HG02938 (cell line): ENCODE measurements around the gene INS.

Experiments used
- ATAC-seq: cut with Tn5 transposase; IDR thresholded peaks from one replicate; pipeline ENCODE4 v1.9.1; 2021; ENCODE audit warnings: mild to moderate bottlenecking, moderate library complexity; ENCODE audit not compliant: unreplicated experiment

INS gene

DNA sequence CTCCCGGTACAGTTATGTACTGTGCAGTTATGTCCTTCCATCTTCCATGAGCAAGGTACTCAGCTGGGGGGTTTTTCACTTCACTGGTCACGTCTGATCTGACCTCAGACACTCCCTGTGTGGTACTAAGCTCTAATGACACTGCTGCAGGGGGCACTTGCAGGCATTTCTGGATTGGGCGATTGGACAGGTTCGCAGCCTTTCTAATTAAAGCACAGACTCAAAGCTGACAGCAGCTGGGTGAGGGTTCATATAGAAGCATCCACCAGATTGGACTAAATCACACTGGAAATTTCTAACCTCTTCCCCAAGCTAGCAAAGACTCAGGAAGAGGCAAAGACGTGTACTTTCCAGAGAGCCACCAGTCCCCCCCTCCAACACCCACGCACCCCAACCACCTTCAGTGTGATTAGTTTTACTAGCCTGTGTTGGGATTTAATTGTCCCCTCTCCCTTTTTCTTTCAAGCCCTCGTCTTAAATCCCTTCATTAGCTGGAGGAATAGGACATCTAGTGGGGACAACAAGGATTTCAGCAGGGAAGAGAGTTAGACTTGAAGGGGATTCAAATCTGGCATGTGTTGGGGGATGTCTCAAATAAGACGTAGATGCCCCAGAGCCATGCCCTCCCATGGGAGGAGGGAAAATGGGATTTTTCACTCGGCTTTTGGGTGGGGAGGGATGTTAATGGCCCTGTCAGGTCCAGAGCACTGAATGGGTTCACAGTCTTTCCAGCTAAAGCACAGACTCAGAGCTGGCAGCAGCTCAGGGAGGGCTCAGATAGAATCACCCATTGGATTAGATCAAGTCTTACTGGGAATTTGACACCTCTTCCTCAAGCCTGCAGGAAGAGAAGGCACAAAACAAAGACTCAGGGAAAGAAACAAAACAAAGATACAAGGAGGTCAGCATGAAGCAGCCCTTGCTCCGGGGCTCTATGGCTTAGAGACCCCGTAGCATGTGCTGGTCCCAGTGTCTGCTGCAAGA, 10.9 kb downstream of the INS start:
- ATAC-seq: no peak

DNA sequence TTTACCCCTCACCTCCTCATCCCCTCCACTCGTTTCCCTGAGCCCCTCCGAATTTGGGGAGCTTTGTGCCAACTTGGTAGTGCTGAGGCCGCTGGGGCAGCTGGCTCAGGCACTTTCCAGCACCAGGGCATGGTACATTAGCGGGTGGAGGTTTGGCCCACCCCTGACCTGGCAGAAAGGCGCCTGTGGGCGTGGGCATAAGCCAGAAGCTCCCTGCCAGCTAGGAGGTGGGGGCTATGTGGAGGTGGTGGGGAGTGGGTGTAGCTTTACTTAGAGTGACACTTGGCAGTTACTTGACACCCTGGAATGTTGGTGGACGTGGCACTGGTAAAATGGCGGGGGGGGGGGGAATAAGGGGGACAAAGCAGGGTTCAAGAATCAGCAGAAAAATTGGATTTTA, 11.5 kb downstream of the INS start:
- ATAC-seq: no peak

DNA sequence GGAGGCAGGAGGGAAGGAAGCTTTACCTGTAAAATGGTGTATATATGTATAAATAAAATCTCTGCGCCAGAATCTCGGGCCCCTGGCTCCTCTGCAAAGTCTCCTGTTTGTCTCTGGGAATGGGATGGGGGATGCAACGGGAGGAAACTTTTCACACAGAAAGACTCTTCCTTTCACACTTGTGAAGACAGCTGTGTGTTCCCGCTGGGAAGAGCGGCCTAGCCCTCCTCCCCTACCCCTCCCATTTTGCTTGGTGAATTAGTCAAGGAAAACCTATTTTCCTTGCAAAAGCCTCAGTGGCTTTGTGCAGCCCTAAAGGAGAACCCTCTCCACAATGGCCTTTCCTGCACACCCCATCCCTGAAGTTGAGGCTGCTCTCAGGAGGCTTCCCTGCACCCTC, 12.4 kb downstream of the INS start:
- ATAC-seq: no peak

- no peak for ATAC-seq
These were observed 13.6 kb downstream of the INS start for GRCh38 chr11:2147391-2147790.

GRCh38 chr11:2146051-2146450, 15.0 kb downstream of the INS start:
- no peak for ATAC-seq

- ATAC-seq: no peak
These were observed 16.3 kb downstream of the INS start for GRCh38 chr11:2144544-2145248.

DNA sequence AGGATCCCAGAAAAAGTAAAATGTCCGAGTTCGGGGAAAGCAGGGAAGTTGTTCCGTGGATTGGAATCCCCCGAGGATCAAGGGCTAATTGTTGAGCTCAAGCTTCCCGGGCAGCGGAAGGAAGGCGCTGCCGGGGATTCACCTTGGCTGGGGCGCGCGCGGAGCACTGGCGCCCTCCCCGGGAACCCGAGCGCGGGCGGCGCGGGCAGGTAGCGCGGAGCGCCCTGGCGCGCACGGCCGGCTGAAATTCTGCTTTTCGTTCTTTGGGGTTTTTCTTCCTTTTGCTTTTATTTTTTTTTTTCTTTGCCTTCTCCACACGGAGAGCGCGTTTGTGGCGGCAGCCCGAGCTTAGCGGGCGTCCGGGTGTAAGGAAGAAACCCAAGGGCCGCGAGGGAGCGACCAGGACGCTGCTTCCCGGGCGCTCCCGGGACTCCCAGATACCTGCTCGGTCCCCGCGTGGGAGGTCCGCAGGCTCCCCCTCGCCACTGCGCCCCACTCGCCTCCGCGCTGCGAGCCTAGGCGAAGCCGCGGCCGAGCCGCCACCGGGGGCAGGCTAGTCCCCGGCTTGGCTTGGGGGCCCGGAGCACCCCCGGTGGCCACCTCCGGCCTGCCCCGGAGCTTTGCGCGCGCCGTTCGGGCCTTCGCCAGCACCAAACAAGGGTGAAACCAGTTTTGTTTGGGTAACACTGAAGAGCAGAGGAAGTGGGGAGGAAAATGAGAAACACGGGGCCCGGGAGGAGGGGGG, 17.0 kb downstream of the INS start:
- no peak for ATAC-seq

- ATAC-seq: no peak
These were observed 17.6 kb downstream of the INS start for GRCh38 chr11:2143477-2143798.

GRCh38 chr11:2142762-2143202, 18.2 kb downstream of the INS start:
- ATAC-seq: no peak

DNA sequence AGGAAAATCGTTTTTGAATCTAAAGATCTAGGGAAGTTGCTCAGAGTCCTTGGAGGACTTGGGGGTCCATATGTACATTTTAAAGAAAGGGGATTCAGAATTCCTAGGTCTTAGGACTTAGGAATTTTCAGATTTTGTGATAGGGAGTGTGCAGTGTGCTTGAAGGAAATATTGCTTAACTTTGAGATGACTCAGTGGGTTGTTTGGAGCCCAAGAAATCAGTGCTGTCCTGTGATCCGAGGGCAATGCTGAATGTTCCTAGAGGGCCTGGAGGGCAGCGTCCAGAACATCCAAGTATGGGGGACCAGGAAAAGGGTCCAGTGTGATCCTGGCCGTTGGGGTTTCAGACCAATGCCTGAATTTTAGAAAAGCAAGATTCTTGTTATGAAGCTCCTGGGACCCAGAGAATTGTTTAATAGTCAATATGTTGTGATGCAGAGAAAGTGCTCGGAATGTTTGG, 18.7 kb downstream of the INS start:
- ATAC-seq: no peak

GRCh38 chr11:2140411-2141400, 20.3 kb downstream of the INS start:
- ATAC-seq: no peak

- ATAC-seq: no peak
These were observed 21.2 kb downstream of the INS start for GRCh38 chr11:2139621-2140337.

GRCh38 chr11:2139123-2139521, 21.9 kb downstream of the INS start, which contains the start of gene IGF2:
IGF2 (minus strand) TSS chr11:2139389; CDS start chr11:2135523, 3,866 bp downstream.
- no peak for ATAC-seq

GRCh38 chr11:2138431-2139122, 22.4 kb downstream of the INS start:
- ATAC-seq: no peak

DNA sequence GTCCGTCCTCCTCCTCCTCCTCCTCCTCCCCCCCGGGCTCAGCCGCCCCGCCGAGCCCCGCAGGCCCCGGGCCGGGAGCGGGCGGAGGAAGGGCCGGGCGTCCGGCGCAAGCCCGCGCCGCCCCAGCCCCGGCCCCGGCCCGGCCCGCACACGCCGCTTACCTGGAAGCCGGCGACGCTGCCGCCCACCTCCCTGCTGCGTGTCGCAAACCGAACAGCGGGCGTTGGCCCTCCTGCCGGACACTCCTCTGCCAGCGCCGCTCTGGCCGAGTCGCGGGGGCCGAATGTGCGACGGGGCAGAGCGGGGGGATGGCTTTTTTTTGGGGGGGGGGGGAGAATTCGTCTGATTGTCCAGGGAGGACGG, 23.0 kb downstream of the INS start:
- no peak for ATAC-seq

DNA sequence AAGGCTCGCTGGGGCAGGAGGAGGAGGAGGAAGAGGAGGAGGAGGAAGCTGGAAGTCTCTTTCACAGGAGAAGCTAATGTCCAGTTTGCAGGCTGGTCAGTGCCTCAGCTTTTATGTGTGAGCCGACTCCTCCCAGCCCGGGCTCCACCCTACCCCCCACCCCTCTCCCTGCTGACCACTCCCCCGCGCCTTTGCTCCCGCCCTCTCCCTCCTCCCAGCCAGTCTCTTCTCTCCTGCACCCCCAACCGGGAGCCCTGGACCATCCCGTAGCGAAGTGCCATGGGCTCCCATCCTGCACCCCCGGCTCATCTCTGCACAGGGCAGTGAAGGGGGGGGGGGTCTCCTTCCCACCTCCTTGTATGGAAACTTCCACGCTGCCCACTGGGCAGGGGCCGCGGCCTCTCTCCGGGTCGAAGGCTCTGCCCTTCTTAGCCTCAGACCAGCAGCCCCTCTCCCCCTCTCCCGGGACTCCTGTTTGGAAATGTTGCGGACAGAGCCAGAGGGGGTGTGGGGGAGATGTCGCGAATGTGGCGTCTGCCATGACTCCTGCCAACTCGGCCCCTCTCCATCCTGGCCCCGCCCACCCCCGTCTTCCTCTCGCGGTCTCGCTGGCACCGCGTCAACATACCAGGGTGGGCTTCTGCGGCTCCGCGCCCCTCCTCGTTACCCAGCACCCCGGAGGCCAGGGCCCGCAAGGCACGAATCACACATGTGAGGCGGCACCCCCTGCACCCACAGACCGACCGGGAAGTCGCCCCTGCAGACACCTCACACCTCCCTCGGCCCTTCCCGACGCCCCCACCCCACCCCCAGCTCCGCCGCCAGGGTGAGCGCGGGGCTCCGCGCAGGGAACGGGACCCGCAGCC, 23.6 kb downstream of the INS start:
- ATAC-seq: no peak

DNA sequence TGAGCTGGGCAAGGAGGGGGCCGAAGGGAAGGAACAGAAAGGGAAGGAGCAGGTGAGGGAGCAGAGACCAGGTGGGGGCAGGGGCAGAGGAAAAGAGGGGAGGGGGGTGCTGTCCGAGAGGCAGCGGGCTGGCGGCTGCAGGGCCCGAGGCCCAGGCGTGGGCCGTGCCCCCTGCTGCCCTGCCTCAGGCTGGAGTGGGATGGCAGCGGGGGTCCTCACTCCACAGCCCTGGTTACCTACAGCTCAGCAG, 24.1 kb downstream of the INS start:
- no peak for ATAC-seq

DNA sequence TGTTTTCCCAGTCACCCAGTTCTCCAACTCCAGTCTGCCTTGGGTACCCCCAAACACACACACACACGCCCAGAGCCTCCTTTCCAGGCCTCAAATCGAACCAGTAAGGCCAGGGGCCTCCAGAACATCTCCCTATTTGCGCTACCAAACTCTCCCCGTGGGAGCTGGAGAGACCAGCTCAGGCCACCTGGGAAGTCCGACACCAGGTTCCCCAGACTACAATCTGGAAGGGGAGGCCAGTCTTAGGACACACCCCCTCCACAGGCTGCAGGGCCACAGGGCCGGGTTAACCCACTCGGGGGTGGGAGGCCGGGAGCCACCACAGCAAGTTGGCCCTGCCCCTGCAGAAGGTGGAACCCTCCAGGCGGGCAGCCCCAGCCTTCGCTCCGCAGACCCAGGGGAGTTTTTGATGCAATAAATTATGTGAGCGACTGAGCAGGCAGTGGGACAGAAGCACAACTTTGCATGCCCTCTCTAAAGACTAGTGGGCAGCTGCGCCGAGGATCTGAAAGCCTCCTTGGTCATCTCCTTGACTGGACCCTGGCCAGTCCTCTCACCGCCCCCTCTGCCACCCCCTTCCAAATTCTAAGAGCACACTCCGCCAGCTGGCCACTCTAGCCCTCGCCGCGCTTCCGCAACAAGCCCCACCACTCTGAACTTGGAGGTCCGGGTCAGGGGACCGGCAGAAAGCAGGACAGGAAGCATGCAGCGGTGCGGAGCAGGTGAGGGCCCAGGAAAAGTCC, 24.6 kb downstream of the INS start:
- no peak for ATAC-seq
